Measurements from ENCODE around the gene DCLK3.

DCLK3 gene, protein sequence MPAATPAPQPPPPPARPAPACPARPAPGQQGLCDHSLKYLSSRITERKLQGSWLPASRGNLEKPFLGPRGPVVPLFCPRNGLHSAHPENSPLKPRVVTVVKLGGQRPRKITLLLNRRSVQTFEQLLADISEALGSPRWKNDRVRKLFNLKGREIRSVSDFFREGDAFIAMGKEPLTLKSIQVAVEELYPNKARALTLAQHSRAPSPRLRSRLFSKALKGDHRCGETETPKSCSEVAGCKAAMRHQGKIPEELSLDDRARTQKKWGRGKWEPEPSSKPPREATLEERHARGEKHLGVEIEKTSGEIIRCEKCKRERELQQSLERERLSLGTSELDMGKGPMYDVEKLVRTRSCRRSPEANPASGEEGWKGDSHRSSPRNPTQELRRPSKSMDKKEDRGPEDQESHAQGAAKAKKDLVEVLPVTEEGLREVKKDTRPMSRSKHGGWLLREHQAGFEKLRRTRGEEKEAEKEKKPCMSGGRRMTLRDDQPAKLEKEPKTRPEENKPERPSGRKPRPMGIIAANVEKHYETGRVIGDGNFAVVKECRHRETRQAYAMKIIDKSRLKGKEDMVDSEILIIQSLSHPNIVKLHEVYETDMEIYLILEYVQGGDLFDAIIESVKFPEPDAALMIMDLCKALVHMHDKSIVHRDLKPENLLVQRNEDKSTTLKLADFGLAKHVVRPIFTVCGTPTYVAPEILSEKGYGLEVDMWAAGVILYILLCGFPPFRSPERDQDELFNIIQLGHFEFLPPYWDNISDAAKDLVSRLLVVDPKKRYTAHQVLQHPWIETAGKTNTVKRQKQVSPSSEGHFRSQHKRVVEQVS

DNA sequence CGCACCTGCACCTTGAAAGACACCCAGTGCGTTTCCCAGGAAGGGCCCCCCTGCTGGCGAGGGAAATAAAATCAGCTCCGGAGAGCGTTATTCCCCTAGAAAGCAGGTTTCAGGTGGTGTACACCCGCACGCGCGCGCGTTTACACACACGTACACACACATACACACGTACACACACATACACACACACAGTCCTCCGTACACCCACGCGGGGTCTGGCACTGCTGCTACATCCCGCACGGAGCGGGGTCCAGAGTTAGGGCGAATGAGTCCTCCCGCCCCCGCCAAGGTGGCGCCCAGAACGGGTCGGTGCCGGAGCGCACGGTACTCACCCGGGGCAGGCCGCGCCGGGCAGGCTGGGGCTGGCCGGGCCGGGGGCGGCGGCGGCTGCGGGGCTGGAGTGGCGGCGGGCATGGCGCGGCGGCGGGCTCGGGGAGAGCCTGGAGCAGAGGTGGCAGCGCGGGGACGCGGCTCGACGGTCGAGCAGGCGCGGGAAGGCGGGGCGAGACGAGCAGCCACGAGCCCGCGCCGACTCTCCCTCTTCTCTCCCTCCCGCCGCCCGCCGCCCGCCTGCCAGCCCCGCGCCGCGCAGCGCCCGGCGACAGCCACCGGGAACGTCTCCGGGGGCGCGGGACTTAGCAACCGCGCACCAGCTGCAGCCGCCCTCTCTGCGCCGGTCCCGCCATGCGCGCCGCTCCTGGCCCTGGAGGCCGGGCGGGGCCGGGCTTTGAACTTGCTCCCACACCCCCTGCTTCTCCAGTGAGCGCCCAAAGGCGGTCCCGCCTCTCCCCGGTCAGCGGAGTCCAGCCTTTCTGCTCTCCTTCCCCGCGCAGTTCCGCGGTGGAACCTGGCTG is at the start of gene DCLK3:
DCLK3 (minus strand) TSS at position 704 of the 854 bp plus-strand sequence; CDS start at position 414, 290 bp downstream.
- DNase-seq: no peak

- no peak for DNase-seq
Measured at GRCh38 chr3:36813305-36813704, 49.0 kb upstream of the DCLK3 start.

- DNase-seq: no peak
Measured at GRCh38 chr3:36812240-36812639, 47.9 kb upstream of the DCLK3 start.

GRCh38 chr3:36811768-36812167 is 47.4 kb upstream of the DCLK3 start:
- DNase-seq: no peak

GRCh38 chr3:36804295-36805055 is 40.1 kb upstream of the DCLK3 start:
- no peak for DNase-seq

- DNase-seq: no peak
Measured at GRCh38 chr3:36803091-36803791, 38.9 kb upstream of the DCLK3 start.

DNA sequence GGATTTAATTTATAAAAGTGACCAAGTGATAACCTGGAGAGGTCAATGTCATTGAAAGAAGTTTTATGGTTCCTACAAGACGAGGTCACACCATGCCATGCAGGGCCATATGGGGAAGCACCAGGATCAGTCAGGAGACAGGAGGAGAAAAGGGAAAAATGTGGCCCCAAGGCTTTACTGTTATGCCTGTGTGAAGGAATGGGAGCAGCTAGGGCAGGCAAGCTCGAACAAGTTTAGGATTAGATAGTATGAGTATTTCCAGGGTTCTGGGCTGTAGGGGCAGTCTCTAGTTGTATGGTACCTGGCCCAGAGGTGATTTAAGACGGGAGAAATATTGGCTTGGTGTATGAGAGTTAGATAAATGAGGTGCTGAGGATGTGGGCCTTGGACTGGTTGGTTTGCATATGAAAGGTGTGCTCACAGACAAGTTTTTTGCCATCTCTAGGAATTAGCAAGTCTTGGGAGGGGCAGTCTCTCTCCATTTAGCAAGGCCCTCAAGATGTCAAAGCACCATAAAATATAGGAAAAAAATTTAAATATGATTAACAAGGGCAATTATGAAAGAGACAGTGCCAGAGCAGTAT is 36.3 kb upstream of the DCLK3 start:
- DNase-seq: no peak

DNA sequence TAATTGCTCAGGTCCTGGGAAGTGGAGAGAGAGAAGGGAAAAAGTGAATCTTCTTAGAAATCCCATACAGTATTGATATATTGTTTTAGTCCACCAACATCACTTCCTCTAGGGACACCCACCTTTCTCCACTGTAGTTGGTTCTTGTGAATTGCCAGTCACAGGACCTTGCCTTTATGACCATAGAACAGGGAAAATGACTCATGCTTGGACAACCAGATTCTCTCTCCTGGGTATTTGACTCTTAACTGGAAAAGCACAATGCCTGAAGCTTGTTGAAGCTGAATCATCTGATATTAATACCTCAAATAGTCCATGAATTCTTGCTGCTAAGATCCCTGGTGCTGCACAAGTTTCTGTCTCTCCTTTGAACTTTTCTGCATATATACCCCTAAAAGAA is 32.5 kb upstream of the DCLK3 start:
- DNase-seq: no peak

DNA sequence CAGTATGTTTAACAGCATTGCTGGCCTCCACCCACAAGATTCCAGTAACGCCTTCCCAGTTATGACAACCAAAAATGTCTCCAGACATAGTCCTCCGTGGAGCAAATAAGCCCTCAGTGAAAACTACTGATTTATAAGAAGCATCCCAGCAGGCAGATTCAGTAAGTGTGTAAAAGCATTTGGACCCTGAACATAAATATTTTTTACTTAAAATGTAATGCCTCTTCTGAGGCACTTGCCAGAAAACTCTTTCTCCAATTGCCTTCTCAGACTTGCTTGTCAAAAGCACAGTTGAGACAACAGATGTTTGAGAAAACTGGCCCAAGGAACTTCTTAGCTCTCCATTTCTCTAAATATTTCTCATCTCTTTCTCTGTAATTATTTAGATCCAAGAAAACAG is 31.8 kb upstream of the DCLK3 start:
- DNase-seq: no peak

DNA sequence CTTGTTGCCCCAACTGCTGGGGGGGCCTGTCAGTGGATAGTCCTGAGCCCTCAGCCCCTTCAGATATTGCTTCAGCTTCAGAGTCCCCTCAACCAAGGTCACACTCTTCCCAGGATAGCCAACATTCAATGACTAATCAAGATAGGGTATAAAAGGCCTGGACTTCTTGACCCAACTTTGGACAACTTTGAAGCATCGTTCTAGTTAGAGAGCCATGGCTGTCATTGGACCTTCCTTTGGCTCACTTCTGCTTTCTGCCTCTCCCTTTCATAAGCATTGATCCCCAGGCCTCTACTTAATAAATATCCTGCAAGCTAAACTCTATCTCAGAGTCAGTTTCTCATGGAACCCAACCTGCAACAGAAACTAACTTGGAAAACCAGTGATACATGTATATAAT is 31.3 kb upstream of the DCLK3 start:
- no peak for DNase-seq

GRCh38 chr3:36792342-36792741 is 28.0 kb upstream of the DCLK3 start:
- DNase-seq: peak; percentile 17

GRCh38 chr3:36790765-36791164 is 26.4 kb upstream of the DCLK3 start:
- DNase-seq: no peak

DNA sequence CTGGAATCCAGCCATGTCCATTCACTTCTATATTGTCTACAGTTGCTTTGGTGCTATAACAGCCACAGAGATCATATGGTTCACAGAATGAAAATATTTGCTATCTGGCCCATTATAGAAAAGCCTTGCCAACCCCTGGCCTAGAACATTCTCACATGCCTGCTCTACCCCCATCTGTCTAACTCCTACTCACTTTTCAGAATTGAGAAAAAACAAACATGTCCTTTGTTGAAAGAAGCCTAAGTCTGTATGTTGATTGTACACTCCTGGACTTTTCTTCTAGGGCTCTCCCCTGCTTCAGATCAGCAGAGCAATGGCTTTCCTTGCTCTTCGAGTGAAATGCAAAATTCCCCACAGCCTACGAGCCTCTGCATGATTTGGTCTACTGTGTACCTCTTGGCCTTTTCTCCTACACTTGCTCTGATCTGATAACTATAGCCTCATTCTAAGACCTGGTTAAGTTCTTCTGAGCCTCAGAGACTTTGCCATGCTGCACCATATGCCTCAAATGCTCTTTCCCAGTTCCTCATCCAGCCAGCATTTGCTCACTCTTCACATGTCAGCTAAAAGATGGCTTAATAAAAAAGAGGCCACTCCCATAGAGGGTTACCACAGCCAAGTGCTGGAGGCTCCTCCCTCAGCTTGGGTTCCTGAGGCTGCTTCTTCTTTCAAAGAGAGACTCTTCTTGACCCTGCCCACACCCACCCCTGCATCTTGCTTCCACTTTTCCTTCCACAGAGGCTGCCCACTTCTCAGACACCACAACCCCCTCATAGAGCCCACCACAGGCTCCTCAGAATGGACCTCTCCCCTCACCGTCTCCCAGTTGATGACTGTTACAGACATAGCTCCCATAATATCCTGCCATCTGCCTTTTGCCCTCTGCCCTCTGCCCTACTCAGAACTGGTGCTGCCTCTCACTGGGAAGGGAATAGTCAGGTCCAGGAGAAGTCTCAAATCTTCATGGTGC is 22.9 kb upstream of the DCLK3 start:
- DNase-seq: peak; percentile 6

GRCh38 chr3:36784138-36784635 is 19.8 kb upstream of the DCLK3 start:
- DNase-seq: no peak

DNA sequence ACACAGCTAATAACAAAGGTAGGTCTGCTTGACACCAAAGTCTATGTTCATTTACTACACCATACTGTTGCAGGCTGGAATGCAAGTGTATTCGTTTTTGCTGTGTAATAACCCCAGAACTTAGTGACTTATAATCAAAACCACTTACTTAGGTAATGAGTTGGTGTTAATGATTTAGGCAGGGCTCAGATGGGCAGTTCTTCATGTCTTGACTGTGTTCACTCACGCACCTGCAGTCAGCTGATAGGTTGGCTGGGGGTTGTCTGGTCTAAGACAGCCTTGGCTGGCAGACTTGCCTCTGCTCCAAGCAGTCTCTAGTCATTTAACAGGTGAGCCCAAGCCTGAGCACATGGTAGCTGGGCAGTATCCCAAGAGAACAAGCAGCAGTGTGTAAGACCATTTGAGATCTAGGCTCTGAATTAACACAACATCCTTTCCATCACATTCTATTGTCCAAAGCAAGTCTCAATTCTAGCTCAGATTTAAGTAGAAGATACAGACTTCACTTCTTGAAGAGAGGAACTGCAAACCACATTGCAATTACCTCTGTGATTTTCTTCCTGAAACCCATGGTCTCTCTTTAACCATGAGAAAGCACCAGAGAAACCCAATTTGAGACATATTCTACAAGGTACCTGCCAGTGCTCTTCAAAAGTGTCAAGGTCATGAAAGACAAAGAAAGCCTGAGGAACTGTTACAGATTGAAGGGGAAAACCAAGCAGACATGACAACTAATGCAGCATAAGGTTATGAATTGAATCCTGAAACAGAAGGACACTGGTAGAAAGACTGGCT is 13.3 kb upstream of the DCLK3 start:
- DNase-seq: no peak

DNA sequence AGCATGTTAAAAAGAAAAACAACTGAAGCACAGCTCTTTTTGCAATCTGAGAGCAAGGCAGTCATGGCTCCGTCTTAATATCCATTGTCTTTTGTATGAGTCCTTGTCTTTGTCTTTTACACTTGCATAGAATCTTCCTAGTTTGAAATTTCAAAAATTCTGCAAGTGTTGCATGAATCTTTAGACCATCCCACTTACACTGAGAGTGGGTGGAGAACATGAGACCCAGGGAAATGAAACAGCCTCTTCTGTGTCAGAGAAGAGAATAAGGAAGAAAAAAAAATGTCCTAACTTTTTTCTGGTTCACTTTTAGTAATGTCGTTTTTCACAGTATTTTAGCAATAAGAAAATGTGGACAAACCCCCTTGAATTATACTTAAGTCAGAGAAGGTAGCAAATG is 12.1 kb upstream of the DCLK3 start:
- no peak for DNase-seq

GRCh38 chr3:36774052-36774451 is 9.7 kb upstream of the DCLK3 start:
- DNase-seq: no peak

- no peak for DNase-seq
Measured at GRCh38 chr3:36771931-36772330, 7.6 kb upstream of the DCLK3 start.

DNA sequence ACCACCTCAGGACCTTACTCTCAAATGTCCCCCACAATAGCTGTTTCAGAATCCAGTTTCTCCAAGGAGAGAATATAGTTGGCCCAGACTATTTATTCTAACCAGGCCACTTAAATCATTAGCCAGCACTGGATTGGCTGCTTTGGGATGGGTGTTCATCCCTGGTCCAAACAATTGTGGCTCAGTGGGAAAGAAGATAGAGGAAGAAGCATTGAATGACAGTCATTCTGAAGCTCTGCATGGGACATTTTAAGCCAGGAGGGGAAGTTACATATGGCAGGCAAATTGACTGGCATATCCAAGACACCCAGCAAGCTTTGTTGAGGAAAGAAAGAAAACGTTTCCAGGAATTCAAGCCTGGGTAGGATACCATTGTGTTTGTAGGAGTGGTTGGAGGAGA is 5.6 kb upstream of the DCLK3 start:
- DNase-seq: no peak
